Activated naive CD4-positive, alpha-beta T cell (primary cell): ENCODE results near the gene PTPRZ1.

Experiments
- DNase-seq, 4 experiments: peaks; one replicate each; lab custom pipeline; 2025; lab: John Stamatoyannopoulos, UW

Gene PTPRZ1

GRCh38 chr7:122055073-122055472 is 182.1 kb downstream of the PTPRZ1 start:
- no peak for DNase-seq

DNA sequence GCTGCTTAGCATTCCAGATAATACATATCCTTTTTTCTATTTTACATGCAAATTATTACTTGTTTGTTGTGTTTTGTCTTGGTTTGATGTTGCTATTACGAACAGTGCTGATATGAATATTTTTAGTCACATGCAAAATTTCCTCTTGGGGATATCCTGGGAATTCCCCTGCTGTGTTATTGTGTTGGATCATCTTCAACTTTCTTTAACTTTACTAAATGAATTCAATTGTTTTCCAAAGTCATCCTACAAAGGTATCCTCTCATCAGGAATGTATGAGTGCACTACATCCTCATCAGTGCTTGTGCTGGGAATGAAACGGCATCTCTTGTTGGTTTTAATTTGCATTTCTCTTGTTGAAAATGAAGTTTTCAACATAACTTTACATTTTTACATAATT is 184.0 kb downstream of the PTPRZ1 start:
- DNase-seq, result no peak

GRCh38 chr7:122059542-122059941 is 186.6 kb downstream of the PTPRZ1 start:
- DNase-seq, result no peak

- DNase-seq, result no peak
Measured at GRCh38 chr7:122063146-122063545, 190.2 kb downstream of the PTPRZ1 start.

DNA sequence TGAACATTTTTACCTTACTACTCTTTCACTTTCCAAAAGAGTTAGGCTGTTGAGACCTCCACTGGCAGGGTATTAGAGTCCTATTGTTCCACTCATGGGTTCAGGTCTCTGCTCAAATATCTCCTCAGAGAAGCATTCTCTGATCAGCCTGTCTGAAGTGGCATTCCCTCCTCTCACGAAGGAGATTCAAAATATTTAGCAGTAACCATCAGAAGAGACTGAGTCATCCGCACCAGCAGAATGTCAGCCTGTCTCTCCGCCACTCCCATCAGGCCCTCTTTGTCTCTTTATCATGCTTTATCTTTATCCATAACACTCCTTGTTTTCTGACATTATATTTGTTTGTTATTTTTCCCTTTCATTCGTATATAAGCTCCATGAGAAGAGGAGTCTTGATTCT is 192.0 kb downstream of the PTPRZ1 start:
- no peak for DNase-seq

DNA sequence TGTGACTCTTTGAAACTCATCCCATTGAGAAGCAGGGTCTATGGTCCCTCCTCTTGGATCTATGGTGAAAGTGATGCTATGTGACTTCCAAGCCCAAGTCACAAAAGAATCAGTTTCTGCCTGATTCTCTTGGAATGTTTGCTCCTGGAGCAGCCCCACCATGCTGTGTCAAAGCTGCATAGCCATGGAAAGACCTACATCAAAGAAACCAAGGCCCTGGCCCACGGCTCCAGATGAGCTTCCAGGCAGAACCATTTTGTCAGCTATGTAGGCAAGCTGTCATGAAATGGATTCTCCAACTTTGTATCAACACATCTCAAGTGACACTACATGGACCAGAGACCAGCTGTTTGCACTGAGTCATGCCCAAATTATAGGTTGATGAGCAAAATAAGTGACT is 194.1 kb downstream of the PTPRZ1 start:
- no peak for DNase-seq

GRCh38 chr7:122068046-122068445 is 195.1 kb downstream of the PTPRZ1 start:
- no peak for DNase-seq

DNA sequence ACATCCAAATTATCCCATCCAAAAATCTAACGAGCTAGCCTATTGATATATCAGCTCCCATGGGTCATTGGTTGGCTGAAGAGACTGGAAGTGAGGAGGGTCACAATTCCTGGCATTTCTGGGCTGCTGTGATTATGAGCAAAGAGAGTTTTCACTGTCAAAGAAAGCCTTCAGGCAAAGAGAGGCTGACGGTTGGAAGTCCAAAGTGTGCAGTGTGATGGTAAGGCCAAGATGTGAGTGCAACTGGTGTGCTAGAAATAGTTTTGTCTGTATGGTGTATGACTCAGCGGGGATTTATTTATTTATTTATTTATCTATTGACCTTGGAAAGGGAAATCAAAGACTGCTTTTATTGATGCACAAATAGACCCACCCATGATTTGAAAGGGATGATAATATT is 196.0 kb downstream of the PTPRZ1 start:
- no peak for DNase-seq

GRCh38 chr7:122070062-122070461 is 197.1 kb downstream of the PTPRZ1 start:
- DNase-seq, result no peak

DNA sequence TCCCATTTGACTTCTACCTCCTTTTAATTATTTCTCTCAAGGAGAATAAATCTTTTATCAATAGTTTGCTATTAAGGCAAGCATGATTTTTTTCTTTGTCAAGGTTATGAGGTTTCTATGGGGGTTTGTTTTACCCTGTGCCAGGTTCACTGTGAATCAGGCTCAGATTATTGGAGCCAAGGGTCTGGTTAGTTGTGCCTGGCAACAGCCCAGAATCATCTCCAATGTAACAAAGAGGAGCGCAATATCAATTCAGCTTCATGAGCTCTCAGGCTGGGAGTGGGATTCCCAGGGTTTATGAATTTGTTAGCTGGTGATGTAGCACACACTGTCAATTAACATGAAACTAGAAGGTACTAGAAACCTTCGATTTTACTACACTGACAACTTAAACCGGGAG is 197.9 kb downstream of the PTPRZ1 start:
- no peak for DNase-seq

GRCh38 chr7:122072272-122072671 is 199.3 kb downstream of the PTPRZ1 start:
- no peak for DNase-seq

DNA sequence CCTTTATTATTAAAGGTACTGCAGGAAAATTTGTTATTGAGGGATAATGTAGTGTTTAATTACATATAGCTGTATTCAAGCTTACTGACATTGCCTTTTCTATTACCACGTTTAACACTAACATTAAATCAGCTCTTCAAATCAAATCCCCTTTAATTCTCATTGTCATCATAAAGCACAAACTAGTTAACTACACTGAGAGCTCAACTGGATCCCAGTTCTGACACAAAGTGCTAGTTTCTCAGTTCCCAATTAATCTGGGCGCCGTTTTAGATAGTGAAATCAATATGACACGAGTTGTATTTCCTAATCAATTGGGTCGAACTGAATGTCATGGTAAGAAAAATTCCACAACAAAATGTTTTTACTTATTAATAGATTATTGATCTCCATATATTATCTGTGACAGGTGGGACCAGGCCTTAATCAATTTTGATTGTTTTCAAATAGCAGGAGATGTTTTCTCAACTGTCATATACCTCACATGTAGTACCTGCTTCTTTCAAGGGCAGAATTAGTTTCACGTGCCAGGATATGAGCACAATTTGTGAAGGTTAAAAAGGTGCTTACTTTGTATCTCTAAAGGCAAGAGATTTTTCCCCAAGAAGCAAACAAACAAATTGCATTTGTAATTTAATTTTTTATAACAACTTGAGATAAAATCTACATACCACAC is 200.1 kb downstream of the PTPRZ1 start:
- no peak for DNase-seq

GRCh38 chr7:122073635-122074034 is 200.7 kb downstream of the PTPRZ1 start:
- no peak for DNase-seq

GRCh38 chr7:122082160-122082559 is 209.2 kb downstream of the PTPRZ1 start:
- DNase-seq, result no peak

- no peak for DNase-seq
Measured at GRCh38 chr7:122082670-122083069, 209.7 kb downstream of the PTPRZ1 start.

GRCh38 chr7:122092964-122093797 is 220.2 kb downstream of the PTPRZ1 start:
- peak in 3 of 4 experiments; percentile 1 to 27 (median 9) for DNase-seq

GRCh38 chr7:122094549-122094948 is 221.6 kb downstream of the PTPRZ1 start:
- no peak for DNase-seq

- DNase-seq, result no peak
Measured at GRCh38 chr7:122095642-122096041, 222.7 kb downstream of the PTPRZ1 start.

- no peak for DNase-seq
Measured at GRCh38 chr7:122100021-122100420, 227.1 kb downstream of the PTPRZ1 start.

DNA sequence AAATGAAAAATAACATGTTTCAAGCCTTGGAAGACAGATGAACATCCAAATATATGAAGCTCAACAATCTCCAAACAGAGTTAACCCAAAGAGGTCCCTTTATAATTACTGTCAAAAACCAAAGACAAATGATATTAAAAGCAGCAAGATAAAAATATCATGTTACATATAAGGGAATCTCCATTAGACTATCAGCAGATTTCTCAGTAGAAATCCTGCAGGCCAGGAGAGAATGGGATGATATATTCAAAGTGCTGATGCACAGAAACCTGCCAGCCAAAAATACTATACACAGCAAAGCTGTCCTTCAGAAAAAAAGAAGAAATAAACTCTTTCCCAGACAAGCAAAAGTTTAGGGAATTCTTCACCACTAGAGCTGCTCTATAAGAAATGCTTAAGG is 230.1 kb downstream of the PTPRZ1 start:
- DNase-seq, result no peak
